ENCODE data around the gene CPTP.

CPTP gene

GRCh38 chr1:1328254-1328653, 3.7 kb downstream of the CPTP start:
- no peak overlapping the region for H3K4me3 ChIP-seq (ENCODE audit: low read depth, low read length)
- DNase-seq (ENCODE audit: low read depth) = no peak
- TF ChIP-seq CTCF (conservative IDR thresholded peaks at IDR 0.05; ENCODE audit: low read depth, low read length) = no peak

DNA sequence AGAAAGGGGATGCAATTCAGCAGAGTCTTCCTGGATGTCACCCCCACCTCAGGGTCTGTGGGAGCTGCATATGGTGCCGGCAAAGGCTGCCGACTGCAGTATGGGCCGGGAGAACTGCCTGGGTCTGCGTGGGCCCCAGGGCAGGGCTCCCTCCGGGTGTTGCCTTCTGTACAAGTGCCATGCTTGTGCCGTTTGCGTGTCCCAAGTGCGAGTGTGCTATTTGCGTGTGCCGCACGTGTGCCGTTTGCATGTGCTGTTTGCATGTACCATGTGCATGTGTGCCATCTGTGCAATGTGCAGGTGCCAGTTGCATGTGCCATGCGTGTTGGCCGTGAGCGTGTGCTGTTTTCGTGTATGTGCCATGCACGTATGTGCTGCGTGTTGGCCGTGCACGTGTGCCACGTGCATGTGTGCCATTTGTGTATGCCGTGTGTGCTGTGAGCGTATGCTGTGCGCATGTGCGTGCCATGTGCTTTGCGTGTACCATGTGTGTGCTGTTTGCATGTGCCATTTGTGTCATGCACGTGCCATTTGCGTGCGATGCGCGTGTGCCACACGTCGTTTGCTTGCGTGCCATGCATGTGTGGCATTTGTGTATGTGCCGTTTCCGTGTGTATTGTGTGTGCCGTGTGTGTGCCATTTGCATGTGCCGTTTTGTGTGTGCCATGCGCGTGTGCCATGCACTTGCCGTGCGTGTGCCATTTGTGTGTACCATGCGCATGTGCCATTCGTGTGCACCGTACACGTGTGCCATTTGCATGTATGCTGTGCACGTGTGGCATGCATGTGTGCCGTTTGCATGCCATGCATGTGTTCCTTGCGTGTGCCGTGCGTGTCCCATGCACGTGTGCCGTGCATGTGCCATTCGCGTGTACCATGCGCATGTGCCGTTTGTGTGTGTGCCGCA, 5.0 kb downstream of the CPTP start:
- no peak for DNase-seq (ENCODE audit: low read depth)
- no peak overlapping the region for H3K4me3 ChIP-seq (ENCODE audit: low read depth, low read length)
- TF ChIP-seq CTCF (conservative IDR thresholded peaks at IDR 0.05; ENCODE audit: low read depth, low read length) = no peak

- no peak overlapping the region for H3K4me3 ChIP-seq (ENCODE audit: low read depth, low read length)
- TF ChIP-seq CTCF (conservative IDR thresholded peaks at IDR 0.05; ENCODE audit: low read depth, low read length) = no peak
- DNase-seq (ENCODE audit: low read depth) = no peak
Observed at GRCh38 chr1:1330366-1331067, 5.9 kb downstream of the CPTP start.

DNA sequence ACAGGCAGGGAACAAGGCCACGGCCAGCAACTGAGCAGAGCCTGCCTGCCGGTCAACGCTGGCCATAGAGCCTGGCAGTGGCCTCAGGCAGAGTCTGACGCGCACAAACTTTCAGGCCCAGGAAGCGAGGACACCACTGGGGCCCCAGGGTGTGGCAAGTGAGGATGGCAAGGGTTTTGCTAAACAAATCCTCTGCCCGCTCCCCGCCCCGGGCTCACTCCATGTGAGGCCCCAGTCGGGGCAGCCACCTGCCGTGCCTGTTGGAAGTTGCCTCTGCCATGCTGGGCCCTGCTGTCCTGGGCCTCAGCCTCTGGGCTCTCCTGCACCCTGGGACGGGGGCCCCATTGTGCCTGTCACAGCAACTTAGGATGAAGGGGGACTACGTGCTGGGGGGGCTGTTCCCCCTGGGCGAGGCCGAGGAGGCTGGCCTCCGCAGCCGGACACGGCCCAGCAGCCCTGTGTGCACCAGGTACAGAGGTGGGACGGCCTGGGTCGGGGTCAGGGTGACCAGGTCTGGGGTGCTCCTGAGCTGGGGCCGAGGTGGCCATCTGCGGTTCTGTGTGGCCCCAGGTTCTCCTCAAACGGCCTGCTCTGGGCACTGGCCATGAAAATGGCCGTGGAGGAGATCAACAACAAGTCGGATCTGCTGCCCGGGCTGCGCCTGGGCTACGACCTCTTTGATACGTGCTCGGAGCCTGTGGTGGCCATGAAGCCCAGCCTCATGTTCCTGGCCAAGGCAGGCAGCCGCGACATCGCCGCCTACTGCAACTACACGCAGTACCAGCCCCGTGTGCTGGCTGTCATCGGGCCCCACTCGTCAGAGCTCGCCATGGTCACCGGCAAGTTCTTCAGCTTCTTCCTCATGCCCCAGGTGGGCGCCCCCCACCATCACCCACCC, 6.7 kb downstream of the CPTP start, which contains the start of gene TAS1R3:
Gene TAS1R3, plus strand, starts transcription at position 213 of the 898 bp plus-strand sequence. Its CDS starts 66 bp downstream, at position 279.
- no peak for DNase-seq (ENCODE audit: low read depth)
- no peak within 1 kb of the TSS for H3K4me3 ChIP-seq (ENCODE audit: low read depth, low read length)
- TF ChIP-seq CTCF (conservative IDR thresholded peaks at IDR 0.05; ENCODE audit: low read depth, low read length) = no peak

- no peak for TF ChIP-seq CTCF (conservative IDR thresholded peaks at IDR 0.05; ENCODE audit: low read depth, low read length)
- DNase-seq (ENCODE audit: low read depth) = no peak
- no peak overlapping the region for H3K4me3 ChIP-seq (ENCODE audit: low read depth, low read length)
Observed at GRCh38 chr1:1332031-1332755, 7.6 kb downstream of the CPTP start.

All from choroid plexus epithelial cell (primary cell).